GM12801 (cell line): ENCODE data around the gene RGS6.

Source experiments
- CTCF ChIP-seq: IDR thresholded peaks from one replicate; pipeline ENCODE4 v1.5.1; 2011; ENCODE audit warnings: control low read depth; ENCODE audit not compliant: insufficient read length; ENCODE audit errors: extremely low read depth

RGS6 gene

GRCh38 chr14:71985538-71986189, 53.4 kb downstream of the RGS6 start:
- no peak for TF ChIP-seq CTCF

DNA sequence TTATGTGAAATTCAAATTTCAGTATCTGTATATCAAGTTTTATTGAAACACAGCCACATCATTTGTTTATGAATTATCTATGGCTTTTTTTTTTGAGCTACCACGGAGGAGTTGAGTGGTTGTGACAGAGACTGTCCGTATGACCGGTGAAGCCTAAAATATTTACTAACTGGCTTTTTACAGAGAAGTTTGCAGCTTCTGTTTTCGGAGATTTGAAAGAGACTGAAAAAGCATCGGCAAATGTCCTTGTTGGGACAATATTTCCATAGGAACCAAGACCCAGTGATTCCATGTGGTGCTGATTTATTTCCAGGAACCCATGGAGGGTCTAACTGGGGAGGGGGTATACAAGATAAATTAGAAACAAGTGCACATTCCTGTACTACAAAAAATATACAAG, 56.2 kb downstream of the RGS6 start:
- TF ChIP-seq CTCF = no peak

DNA sequence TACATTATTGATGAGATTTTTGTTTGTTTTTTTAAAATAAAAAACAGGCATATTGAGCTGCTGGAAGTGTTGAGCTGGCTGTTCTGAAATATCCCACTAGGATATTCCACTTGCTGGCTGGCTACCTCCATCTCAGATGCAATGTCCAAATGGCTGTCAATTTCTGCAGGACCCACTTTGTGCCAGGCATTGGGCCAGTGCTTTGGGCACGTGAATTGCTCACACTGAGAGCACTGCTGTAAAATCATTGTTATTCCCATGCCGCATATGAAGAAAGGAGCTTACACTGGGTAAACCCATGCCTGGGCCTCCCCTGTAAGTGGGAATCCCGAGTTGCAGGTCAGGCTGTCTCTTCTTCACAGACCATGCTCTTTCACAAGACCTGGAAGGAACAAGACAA, 56.7 kb downstream of the RGS6 start:
- no peak for TF ChIP-seq CTCF

- TF ChIP-seq CTCF = no peak
Measured at GRCh38 chr14:71994416-71994815, 62.2 kb downstream of the RGS6 start.

GRCh38 chr14:71995741-71996140, 63.5 kb downstream of the RGS6 start:
- no peak for TF ChIP-seq CTCF

GRCh38 chr14:71996610-71997009, 64.4 kb downstream of the RGS6 start:
- TF ChIP-seq CTCF = no peak

DNA sequence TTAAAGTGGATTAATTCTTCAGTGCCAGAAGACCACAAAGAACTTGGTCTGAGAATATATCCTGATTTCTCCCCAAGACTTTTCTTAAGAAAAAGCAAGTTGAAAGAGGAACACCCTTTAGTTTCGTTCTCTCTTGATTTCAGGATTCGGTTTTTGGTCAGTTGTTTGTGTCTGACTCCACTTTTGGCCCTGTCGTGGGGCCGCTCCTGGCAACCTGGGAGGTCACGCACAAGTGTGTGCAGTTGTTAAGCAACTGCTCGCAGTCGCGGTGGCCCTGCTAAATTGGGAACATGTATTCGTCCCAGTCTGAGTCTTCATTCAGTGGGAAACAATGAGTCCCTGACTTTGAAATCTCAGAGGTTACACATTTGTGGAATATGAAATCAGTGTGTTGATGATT, 68.7 kb downstream of the RGS6 start:
- no peak for TF ChIP-seq CTCF

DNA sequence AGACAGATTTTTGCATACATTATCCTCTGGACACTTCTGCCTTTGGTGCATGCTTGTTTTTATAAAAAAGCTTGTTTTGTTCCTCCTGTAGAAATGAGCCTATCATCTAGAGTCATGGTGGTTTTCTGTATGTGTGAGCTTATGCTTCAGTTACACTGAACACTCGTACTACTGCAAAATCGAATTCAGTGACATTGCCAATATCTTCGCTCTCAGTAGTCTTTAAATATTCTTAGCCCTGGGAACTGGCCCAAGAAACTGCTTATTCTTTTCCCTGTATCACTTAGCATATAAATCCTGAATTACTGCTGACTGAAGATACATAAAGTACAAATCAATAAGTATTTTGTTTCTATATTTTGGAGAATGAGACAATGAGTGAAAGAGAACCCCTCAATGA, 70.5 kb downstream of the RGS6 start:
- no peak for TF ChIP-seq CTCF
